CD4-positive, alpha-beta T cell treated with Interferon alpha-2 for 1 hour (primary cell): ENCODE data around the gene RIBC2.
"Not testable (repeated sequence)": the region's sequence is repeated elsewhere in the genome, so short reads cannot be mapped to it uniquely, and the experiment has no call there.

Experiments
- DNase-seq, 2 donors: peaks; one replicate each; pipeline ENCODE4 v3.0.0-alpha.2; 2020 to 2022

RIBC2 gene

GRCh38 chr22:45425531-45426265 lies 12.2 kb downstream of the RIBC2 start:
- DNase-seq = no peak

- no peak for DNase-seq
Measured at GRCh38 chr22:45426387-45426786, 12.9 kb downstream of the RIBC2 start.

GRCh38 chr22:45427114-45427513 lies 13.6 kb downstream of the RIBC2 start:
- DNase-seq = no peak

GRCh38 chr22:45428391-45429385 lies 15.2 kb downstream of the RIBC2 start:
- DNase-seq = no peak

- DNase-seq = no peak
Measured at GRCh38 chr22:45429424-45429823, 15.9 kb downstream of the RIBC2 start.

GRCh38 chr22:45429981-45430775 lies 16.7 kb downstream of the RIBC2 start:
- no peak for DNase-seq

GRCh38 chr22:45430871-45431270 lies 17.4 kb downstream of the RIBC2 start:
- DNase-seq = no peak

GRCh38 chr22:45434981-45435380 lies 21.5 kb downstream of the RIBC2 start:
- DNase-seq = no peak

- DNase-seq = peak; percentile 81 to 86
Measured at GRCh38 chr22:45435544-45436139, 22.1 kb downstream of the RIBC2 start.

- DNase-seq = not testable (repeated sequence)
Measured at GRCh38 chr22:45436871-45437517, 23.5 kb downstream of the RIBC2 start.

- DNase-seq = no peak
Measured at GRCh38 chr22:45438336-45438735, 24.8 kb downstream of the RIBC2 start.

GRCh38 chr22:45440688-45441087 lies 27.2 kb downstream of the RIBC2 start:
- not testable (repeated sequence) for DNase-seq

- DNase-seq = peak; percentile 17 to 38
Measured at GRCh38 chr22:45441138-45441537, 27.6 kb downstream of the RIBC2 start.

GRCh38 chr22:45442116-45442515 lies 28.6 kb downstream of the RIBC2 start:
- no peak for DNase-seq

- no peak for DNase-seq
Measured at GRCh38 chr22:45444168-45444567, 30.7 kb downstream of the RIBC2 start.

GRCh38 chr22:45445031-45445710 lies 31.7 kb downstream of the RIBC2 start:
- DNase-seq = no peak

- DNase-seq = no peak
Measured at GRCh38 chr22:45446216-45446615, 32.7 kb downstream of the RIBC2 start.

GRCh38 chr22:45447596-45447995 lies 34.1 kb downstream of the RIBC2 start:
- DNase-seq = not testable (repeated sequence)

GRCh38 chr22:45448431-45448830 lies 34.9 kb downstream of the RIBC2 start:
- DNase-seq = no peak

- DNase-seq = not testable (repeated sequence)
Measured at GRCh38 chr22:45449442-45449841, 35.9 kb downstream of the RIBC2 start.

- no peak for DNase-seq
Measured at GRCh38 chr22:45450101-45450785, 36.8 kb downstream of the RIBC2 start.
